Stimulated activated CD8-positive, alpha-beta memory T cell treated with anti-CD3 and anti-CD28 coated beads, Interleukin-15, amount 100 ng/mL, for 4 hours (primary cell): Measurements from ENCODE around the gene TMEM232.
"Not testable (repeated sequence)": the region's sequence is repeated elsewhere in the genome, so short reads cannot be mapped to it uniquely, and the experiment has no call there.

Experiments used
- DNase-seq, 2 donors: peaks; one replicate each; pipeline ENCODE4 v3.0.0-alpha.2; 2020; ENCODE audit warnings: low read depth in 2 of 2

Gene TMEM232

DNA sequence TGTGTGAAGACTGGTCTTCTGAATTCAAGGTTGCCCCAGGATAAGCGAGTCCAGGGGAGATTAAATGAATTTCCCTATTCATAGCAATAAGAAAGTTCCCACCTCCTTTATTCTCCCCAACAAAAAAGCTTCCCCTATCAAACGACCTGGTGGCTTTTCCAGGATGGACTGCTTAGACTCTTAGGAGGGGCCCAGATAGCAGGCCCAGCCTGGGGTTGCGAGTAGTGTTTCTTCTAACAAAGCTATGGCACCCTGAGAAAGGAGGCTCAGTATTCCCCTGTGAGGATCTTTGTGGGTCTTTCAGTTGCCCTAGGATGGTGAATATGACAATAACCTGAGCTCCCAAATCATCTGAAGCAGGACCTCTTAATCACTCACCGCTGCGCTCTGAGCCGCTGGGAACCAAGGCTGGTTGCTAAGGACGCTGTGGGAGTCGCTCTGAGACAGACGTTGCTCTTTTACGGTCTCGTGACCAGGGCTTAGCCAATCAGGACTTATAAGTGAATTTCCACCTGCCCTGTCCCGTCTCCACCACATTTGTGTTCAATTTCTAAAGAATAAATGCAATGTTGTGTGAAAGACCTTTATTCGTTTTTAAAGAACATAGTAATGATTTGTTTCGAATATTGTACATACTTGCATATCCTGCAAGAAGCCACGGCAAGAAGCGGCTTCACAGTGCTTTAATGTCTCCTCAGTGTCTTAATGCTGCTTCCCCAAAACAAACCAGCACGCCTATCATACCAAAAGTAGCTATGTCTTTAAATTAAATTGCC, at the start of gene TMEM232:
Gene TMEM232, minus strand, starts transcription at position 423 of the 776 bp plus-strand sequence. CDS start 59,319 bp downstream, outside the sequence.
- peak; percentile 35 to 60 for DNase-seq

DNA sequence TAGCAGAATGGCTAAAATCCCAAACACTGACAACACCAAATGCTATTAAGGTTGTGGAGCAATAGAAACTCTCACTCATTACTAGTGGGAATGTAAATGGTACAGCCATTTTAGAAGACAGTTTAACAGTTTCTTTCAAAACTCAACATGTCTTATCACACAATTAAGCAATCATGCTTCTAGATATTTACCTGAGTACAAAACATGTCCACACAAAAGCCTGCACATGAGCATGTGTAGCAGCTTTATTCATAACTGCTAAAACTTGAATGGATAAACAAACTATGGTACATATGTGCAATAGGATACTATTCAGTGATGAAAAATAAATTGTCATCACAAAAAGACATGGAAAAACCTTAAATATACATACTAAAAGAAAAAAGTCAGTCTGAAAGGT, 43.8 kb upstream of the TMEM232 start:
- no peak for DNase-seq

DNA sequence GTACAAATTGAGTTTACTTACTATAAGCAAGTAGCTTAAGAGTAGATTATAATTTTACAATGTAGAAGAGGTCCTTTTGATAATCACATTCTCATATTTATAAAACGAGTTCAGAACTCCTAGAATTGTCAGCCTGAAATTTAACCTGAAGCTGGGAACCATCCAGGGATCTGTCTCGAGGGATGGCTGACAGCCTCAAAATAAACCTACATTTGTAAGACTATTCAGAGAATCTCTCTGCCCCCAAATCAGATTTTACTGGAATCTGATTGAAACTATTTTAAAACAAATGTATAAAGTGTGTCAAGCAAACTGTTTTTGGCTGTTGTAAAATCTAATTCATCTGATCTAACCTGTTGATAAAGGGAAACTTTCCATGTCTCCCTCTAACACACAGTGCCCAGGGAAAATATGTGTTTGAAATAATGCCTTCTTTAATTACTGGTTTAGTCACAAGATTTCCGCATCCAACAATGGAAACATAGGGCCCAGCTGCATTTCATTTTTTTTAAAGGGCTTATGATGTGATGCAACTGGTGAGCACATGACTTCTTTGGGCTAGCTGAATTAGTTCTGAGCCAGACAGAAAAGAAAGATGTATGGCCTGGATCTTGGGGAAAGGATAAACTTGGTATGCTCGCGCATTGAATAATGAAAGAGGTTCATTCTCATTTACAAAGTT, 42.7 kb upstream of the TMEM232 start:
- no peak for DNase-seq

DNA sequence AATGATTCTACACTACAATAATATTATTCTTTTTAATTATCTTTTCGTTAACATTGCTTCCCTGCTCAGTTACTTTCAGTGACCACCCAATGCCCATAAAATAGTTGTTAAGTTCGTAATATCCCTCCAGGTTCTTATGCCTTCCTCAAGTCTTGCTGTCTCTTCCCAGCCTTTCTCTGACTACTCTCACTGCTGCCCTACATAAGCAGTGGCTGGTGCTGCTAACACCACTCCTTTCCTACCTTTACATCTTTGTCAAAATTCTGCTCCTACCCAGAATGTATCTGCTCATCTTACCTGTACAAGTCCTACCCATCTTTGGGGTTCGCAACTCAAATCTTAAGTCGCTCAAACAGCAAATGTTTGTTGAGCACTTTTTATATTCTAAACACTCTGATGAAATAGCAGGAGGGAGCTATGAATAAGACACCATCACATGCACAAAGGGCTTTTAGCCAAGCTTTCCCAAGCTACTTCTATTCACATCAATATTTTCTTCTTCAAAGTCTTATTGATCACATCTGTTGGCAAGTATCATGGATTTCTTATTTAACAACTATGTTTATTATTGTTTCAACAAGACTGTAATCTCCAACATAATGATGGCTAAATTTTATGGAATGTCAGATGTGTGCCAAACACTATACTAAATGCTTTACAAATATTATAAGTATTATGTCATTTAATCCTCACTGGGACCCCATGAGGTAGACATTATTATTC, 41.8 kb upstream of the TMEM232 start:
- no peak for DNase-seq

DNA sequence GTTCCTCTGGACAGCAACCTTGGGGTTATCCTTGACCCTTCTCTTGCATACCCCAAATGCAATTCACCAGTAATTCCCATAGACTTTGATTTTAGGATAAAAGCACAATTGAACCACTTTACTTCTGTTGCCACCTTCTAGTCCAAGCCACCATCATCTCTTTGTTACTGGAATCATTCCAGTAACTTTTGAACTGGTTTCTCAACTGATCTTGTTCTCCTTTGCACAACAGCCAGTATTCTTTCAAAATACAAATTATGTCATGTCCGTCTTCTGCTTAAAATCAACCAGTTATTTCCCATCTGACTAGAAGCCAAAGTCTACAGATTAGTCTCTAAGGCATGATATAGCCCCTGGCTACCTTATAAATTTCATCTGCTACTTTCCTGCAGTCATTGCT, 33.7 kb upstream of the TMEM232 start:
- DNase-seq, result no peak

DNA sequence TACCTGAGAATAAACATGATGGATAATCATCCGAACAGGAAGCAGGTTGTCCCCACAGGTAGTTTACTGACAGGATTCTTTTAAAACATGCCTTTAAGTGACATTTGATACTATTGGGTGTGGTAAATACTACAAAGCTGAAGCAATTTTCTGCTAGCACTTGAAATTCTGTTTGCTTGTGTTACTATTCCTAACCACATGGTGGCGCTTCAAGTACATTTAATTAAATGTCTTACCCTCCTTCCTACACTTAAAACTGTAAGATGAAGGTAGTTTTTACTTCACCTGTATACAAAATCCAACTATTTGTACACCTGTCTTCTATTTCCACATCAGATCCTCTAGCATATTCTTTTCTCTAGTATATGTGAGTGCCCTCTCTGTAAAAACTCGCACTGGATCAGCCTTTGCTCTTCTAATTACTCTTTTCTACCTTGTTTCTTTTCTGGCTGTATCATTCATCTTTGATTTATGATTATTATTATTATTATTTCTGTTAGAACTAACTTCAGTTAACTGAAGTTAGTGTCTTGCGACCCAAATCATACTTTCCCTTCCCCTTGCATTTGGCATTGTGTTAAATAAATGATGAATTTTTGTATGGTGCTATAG, 30.8 kb upstream of the TMEM232 start:
- no peak for DNase-seq

DNA sequence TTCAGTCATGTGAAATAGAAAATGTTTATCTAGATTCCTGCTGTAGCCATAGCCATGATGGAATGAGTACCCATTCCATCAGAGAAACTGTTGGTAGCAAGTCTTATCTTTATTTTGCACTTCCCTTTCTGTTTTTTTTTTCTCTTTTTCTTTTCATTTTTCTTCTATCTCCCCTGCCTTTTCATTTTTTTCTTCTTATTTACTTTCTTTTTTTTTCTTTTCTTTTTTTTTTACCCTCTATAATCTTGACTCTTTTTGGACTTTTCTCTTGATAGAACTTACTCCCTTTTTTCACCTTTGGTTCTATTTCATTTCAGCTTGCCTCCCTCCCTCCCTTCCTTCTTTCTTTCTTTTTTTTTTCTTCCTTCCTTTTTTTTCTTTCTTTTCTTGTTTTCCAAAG, 27.7 kb upstream of the TMEM232 start:
- DNase-seq, result no peak

DNA sequence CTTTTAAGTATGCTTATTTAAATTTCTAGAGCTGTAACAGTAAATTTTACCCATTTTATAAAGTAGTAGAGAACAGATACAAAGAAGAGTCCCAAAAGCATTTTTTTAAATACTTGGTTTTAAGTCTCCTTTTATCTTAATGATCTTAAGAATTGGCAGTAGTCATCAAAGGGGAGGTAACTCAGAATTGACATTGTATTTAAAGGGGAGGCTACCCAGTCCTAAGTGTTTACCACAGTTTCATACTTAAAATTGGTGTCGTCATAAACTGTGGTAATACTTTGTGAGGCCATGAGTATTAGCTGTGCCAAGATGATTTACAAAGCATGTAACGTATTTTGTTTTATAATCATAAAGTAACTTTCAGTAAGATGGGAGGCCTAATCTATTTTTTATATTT, 27.1 kb upstream of the TMEM232 start:
- DNase-seq, result no peak

DNA sequence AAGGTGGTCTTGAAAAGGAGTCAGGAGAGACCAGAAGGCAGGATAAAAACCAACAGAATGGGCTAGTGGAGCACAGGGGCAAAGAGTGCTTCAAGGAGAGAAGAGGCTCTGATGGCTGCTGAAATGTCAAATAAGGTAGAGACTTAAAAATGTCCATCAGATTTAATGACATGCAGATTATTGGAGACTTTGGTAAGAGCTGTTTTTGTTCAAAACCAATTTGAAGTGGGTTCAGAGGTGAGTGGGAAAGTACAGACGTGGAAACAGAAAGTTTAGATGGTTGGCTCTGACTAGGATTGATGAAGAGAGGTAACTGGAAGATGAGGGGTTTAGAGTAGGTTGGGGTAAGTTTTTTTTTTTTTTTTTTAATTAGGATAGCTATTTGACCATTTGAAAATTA, 26.5 kb upstream of the TMEM232 start:
- no peak for DNase-seq

DNA sequence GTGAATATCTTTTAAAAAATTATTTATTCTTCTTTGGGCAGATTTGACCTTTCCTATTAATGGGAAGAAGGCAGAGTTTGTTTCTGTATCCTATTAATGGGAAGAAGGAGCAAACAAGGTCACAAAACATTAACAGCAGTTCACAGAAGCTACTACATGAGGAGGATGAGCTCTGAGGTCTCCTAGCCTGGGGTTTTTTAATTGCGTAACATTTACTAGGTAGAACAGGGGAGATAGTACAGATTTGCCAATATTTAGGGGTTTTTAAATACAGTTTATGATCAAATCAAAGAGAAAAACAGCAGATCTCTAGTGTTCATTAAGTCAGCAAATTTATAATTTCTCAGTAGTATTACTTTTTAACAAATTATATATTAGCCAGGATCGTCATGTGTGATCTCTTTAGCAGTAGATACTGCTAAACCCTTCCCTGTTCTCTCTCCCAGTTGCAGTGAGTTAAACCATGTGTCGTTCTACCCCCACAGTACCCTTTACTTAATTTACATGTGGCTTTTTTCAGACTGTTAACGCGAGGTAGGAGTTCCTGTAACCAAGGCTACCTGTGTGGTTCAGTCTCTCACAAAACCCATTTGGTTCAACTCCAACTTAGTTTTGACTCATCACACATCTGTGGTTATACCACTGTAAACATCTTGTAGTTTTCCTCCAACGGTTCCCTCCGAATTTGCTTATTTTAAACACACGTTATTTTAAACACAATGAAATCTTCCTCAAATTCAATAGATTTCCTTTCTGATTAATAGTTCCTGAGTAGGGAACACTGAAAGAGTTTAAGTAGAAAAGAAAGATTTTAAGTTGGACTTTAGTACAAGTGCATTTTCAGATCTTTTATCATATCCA, 25.7 kb upstream of the TMEM232 start:
- peak in 1 of 2 donors; percentile 6 for DNase-seq

DNA sequence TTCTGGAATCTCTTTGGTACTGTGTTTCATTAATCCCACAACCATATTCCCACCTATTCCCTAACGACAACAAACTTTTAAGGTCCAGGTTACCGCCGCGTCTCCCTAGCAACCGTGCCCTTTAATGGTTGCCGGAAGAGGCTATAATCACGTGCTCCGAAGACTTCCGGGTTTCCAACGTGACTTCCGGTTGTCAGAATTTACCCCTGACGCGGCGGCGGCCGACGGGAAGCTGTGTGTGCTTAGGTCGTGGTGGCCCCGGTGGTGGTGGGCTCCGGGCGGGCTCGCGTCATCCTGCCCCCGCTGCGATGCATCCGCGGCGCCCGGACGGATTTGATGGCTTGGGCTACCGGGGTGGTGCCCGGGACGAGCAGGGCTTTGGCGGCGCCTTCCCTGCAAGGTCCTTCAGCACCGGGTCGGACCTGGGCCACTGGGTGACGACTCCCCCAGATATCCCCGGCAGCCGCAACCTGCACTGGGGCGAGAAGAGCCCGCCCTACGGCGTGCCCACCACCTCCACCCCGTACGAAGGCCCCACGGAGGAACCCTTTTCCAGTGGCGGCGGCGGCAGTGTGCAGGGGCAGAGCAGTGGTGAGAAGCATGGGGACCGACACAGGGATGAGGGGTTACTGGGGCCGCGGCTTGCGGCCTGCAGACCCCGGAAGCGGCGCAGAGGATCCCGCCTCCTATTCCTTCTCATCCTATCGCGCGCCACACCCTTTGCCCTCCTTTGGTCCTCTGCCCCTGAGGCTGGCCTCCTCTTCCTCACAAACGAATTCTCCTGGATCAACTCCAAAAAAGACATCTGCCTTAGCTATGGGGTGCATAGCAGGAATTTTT, 12.6 kb upstream of the TMEM232 start, which contains the start of gene SLC25A46:
Gene SLC25A46, plus strand, starts transcription at position 196 of the 840 bp plus-strand sequence. Its CDS starts 113 bp downstream, at position 309.
- DNase-seq, result peak; percentile 69 to 76

DNA sequence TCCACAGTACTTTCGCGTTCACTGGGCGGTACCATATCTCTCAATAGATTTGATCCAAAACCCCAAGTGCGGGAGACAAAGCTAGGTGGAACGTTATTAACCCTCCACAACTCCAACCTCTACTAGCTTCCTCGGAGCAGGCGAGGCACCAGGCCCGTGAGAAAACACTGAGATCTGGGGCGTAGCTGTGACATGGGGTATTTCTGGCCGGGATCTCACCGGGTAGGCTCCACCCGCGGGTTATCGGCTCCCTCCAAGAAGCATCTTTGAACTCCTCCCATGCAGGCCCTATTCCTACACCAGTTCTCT, 12.0 kb upstream of the TMEM232 start:
- no peak for DNase-seq

DNA sequence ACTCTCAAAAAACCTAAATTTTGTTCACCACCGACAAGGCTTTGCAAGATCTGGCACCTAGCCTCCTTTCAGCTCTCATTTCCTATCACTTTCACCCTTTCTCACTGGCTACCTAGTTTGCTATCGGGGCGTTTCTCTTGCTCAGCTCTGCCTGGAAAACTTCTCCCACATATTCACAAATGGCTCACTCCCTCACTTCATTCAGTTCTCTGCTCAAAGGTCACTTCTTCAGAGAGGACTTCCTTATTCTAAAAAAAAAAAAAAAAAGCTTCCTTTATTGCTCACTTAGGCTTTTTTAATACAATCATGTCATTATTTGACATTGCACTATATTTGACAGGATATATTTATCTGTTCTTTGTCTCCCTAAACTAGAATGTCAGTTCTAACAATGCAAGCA, 10.3 kb upstream of the TMEM232 start:
- no peak for DNase-seq

DNA sequence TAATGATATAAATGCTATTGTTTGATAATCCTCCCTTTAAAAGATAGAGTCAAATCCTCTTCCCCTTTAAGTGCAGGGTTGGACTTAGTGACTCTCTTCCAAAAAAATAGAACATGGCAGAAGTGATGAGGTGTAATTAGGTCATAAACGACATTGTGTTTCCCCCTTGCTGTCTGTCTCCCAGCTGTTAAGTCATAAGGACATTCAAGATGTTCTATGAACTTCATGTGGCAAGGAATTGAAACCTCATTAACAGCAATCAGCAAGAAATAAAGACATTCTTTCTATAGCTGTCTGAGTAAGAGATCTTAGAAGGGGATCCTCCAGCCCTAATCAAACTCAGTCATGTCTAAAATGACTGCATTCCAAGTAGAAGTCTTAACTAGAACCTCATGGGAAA, 9.1 kb upstream of the TMEM232 start:
- no peak for DNase-seq

DNA sequence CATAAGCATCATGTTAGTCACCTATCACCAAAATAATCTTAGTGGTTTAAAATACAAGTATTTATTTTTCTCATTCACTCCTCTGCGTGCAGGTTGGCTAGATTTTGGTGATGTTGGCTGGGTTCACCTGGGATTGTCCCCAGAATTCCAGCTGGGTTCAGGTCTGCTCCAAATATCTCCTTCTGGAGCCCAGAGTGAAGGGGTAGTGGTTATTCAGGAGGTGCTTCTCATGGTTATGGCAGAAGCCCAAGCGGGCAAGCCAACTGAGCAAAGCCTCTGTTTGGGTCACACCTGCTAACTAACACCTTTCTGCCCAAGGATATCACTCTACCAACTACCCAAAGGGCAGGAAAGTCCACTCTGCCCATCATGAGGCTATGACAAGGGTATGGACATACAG, 7.6 kb upstream of the TMEM232 start:
- no peak for DNase-seq

DNA sequence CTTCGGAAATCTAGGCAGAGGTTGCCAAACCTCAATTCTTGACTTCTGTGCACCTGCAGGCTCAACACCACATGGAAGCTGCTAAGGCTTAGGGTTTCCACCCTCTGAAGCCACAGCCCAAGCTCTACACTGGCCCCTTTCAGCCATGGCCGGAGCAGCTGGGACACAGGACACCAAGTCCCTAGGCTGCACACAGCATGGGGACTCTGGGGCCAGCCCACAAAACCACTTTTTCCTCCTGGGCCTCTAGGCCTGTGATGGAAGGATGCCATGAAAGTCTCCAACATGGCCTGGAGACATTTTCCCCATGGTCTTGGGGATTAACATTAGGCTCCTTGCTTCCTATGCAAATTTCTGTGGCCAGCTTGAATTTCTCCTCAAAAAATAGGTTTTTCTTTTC, 5.0 kb upstream of the TMEM232 start:
- not testable (repeated sequence) for DNase-seq

DNA sequence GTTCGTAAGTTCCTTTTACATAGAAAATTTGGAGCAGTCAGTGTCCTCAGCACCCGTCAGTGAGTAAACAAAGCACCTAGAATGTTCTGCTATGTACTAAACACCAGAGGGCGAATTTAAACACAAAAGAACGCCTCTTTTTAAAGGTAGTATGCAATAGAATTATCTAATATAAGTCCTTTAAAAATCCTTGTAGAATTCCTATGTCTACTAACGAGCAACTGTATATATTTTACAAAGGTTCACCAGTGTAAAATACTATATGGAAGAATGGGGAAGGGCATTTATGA, 499 bp upstream of the TMEM232 start:
- no peak for DNase-seq

DNA sequence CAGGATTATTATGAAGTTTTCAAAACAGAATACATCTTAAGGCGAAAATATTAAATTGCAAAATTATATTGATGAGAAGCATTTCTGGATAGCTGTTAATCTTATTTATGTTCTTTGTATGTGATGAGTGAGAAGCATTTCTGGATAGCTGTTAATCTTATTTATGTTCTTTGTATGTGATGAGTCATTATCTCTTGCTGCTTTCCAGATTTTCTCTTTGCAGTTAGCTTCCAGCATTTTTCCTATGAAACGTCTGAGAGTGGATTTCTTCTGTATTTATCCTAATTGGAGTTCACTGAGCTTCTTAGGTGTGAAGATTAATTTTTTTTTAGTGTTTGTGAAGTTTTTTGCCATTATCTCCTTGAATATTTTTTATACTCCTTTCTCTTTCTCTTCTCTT, 8.2 kb downstream of the TMEM232 start:
- no peak for DNase-seq

DNA sequence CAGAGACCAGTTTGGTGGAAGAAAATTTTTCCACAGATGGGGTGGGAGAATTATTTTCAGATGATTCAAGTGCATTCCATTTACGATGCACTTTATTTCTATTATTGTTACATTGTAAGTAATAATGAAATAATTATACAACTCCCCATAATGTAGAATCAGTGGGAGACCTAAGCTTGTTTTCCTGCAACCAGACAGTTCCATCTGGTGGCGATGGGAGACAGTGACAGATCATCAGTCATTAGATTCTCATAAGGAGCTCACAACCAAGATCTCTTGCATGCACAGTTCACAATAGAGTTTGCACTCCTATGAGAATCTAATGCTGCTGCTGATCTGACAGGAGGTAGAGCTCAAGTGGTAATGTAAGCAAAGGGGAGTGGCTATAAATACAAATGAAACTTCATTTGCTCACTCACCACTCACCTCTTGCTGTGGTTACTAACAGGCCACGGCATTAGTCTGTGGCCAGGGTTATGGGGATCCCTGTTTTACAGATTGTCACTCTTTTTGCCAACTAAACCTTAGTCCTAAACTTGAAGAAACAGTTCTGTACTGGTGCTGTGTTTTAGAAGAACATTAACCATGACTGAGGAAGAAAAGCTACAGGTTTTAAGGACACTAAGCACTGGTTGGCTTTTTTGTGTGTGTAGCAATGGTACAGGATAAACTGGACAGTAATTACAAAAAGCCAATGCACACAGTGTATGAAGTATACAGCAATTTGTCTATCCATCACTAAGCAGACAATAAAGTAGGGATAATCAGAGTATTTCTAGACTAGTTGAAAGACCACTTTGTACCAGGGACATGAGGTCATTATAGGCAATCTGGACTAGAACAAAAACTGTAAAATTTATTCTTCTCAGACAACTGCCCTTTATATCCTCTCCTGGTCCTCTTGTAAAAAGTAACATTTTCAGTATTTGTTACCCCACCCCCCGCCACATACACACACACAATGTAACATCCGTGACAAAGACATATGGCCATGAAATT, 9.9 kb downstream of the TMEM232 start:
- DNase-seq, result no peak
